ENCODE measurements around the gene KIR2DL4.
"Not testable (repeated sequence)": the region's sequence is repeated elsewhere in the genome, so short reads cannot be mapped to it uniquely, and the experiment has no call there.

KIR2DL4 gene

GRCh38 chr19:54803410-54803809 lies at the start of gene KIR2DL4:
Gene KIR2DL4, plus strand, starts transcription at chr19:54803610. Its CDS starts 42 bp downstream, at chr19:54803652.
- H3K36me3 ChIP-seq (replicated peaks; ENCODE audit: low read depth, low read length), result no peaks in the 10 kb centered on the region
- H3K9ac ChIP-seq (ENCODE audit: low read length), result no peak within 1 kb of the TSS
- no peaks in the 10 kb centered on the region for H3K4me1 ChIP-seq (ENCODE audit: low read length)
- H3K27me3 ChIP-seq (ENCODE audit: low read depth, low read length), result peaks cover 58% of the 10 kb centered on the region
- TF ChIP-seq, protein P1, sequence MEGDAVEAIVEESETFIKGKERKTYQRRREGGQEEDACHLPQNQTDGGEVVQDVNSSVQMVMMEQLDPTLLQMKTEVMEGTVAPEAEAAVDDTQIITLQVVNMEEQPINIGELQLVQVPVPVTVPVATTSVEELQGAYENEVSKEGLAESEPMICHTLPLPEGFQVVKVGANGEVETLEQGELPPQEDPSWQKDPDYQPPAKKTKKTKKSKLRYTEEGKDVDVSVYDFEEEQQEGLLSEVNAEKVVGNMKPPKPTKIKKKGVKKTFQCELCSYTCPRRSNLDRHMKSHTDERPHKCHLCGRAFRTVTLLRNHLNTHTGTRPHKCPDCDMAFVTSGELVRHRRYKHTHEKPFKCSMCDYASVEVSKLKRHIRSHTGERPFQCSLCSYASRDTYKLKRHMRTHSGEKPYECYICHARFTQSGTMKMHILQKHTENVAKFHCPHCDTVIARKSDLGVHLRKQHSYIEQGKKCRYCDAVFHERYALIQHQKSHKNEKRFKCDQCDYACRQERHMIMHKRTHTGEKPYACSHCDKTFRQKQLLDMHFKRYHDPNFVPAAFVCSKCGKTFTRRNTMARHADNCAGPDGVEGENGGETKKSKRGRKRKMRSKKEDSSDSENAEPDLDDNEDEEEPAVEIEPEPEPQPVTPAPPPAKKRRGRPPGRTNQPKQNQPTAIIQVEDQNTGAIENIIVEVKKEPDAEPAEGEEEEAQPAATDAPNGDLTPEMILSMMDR (IDR thresholded peaks at IDR 0.05; ENCODE audit: low read depth, low read length), result no peak
- TF ChIP-seq EZH2phosphoT487 (IDR thresholded peaks at IDR 0.05; ENCODE audit: low read depth), result no peak
- H3K4me3 ChIP-seq (ENCODE audit: low read length), result no peak within 1 kb of the TSS
- H3K79me2 ChIP-seq (ENCODE audit: low read length), result no peaks in the 10 kb centered on the region
- no peaks in the 10 kb centered on the region for H4K20me1 ChIP-seq (ENCODE audit: insufficient read depth, low read length)
- no peak within 1 kb of the TSS for H2AFZ ChIP-seq (ENCODE audit: low read depth, low read length)
- no peak within 1 kb of the TSS for H3K4me2 ChIP-seq (ENCODE audit: low read length)
- H3K9me3 ChIP-seq (ENCODE audit: insufficient read depth, low read length), result no peaks in the 10 kb centered on the region
- no peak within 1 kb of the TSS for H3K27ac ChIP-seq (ENCODE audit: low read length)

DNA sequence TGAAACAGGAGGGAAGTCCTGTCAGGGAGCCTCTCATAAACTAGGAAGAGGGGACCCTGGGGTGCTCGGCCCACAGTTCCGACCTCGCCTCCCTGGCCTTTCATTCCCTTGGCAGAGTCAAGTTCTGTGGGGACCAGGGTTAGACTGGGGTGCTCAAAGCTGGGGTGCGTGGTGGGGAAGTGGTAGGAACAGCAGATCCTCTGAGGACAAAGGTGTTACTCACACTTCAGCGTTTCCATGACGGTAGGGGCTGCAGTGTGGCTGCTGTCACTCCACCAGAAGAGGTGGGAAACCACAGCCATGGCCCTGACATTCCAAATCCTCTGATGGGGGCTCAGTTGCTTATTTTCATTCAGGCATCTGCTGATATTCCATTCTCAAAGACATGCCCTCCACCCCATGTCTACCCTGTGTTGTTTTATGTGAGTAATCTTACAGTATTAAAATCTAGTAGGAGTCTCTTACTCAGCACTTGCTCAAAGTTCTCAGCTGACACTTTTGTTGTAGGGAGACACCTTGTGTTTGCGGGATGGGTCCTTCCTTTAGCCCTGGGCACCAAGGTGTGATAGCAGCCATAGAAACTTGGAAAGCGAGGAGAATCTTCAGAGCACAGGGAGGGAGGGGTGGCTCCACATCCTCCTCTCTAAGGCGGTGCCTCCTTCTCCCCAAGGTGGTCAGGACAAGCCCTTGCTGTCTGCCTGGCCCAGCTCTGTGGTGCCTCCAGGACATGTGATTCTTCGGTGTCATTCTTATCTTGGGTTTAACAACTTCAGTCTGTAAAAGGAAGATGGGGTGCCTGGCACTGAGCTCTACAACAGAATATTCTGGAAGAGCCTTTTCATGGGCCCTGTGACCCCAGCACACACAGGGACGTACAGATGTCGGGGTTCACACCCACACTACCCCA lies 47.0 kb upstream of the KIR2DL4 start:
- H4K20me1 ChIP-seq (ENCODE audit: insufficient read depth, low read length); H3K36me3 ChIP-seq (replicated peaks; ENCODE audit: low read depth, low read length); H3K9ac ChIP-seq (ENCODE audit: low read length); H3K27ac ChIP-seq (ENCODE audit: low read length); H3K4me2 ChIP-seq (ENCODE audit: low read length); H3K9me3 ChIP-seq (ENCODE audit: insufficient read depth, low read length); H3K4me3 ChIP-seq (ENCODE audit: low read length); H3K79me2 ChIP-seq (ENCODE audit: low read length); H3K4me1 ChIP-seq (ENCODE audit: low read length); H2AFZ ChIP-seq (ENCODE audit: low read depth, low read length); H3K27me3 ChIP-seq (ENCODE audit: low read depth, low read length): not testable (repeated sequence)

GRCh38 chr19:54758577-54758976 lies 44.8 kb upstream of the KIR2DL4 start:
- H3K27ac ChIP-seq (ENCODE audit: low read length); H3K4me2 ChIP-seq (ENCODE audit: low read length); H3K9ac ChIP-seq (ENCODE audit: low read length); H3K27me3 ChIP-seq (ENCODE audit: low read depth, low read length); H3K9me3 ChIP-seq (ENCODE audit: insufficient read depth, low read length); H4K20me1 ChIP-seq (ENCODE audit: insufficient read depth, low read length); H3K4me3 ChIP-seq (ENCODE audit: low read length); H3K36me3 ChIP-seq (replicated peaks; ENCODE audit: low read depth, low read length); H2AFZ ChIP-seq (ENCODE audit: low read depth, low read length); H3K4me1 ChIP-seq (ENCODE audit: low read length); H3K79me2 ChIP-seq (ENCODE audit: low read length): not testable (repeated sequence)

DNA sequence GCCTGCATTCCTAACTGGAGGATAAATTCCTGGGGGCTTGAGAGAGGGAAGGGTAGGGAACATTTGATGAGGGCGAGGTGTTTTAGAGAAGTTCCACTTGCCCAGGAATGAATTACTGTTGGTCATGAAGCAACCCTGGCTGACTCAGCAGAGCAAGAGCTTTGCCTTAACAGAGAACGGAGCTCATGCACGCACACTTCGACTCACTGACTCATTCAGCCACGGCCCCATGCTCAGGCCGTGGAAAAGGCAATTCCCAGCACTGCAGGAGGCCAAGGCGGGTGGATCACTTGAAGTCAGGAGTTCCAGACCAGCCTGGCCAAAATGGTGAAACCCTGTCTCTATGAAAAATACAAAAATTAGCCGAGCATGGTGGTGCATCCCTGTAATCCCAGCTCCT lies 39.2 kb upstream of the KIR2DL4 start:
- not testable (repeated sequence) for H3K27me3 ChIP-seq (ENCODE audit: low read depth, low read length); H3K9ac ChIP-seq (ENCODE audit: low read length); H3K4me2 ChIP-seq (ENCODE audit: low read length); H3K36me3 ChIP-seq (replicated peaks; ENCODE audit: low read depth, low read length); H3K9me3 ChIP-seq (ENCODE audit: insufficient read depth, low read length); H3K27ac ChIP-seq (ENCODE audit: low read length); H3K79me2 ChIP-seq (ENCODE audit: low read length); H3K4me1 ChIP-seq (ENCODE audit: low read length); H4K20me1 ChIP-seq (ENCODE audit: insufficient read depth, low read length); H3K4me3 ChIP-seq (ENCODE audit: low read length); H2AFZ ChIP-seq (ENCODE audit: low read depth, low read length)

DNA sequence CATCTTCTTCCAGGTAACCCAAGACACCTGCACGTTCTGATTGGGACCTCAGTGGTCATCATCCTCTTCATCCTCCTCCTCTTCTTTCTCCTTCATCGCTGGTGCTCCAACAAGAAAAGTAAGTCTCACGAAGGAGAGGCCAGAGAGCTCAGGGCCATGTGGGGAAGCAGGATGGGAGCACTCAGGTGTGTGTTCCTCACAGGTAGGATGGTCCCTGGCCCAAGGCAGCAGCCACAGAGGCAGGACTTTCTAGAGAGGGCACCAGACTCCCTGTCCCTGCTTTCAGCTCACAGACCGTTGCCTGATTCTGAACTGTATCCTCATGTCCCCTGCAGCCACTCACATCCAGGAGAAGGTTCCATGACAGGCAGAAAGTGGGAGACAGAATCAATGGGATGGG lies 36.9 kb upstream of the KIR2DL4 start:
- not testable (repeated sequence) for H3K4me2 ChIP-seq (ENCODE audit: low read length); H3K9me3 ChIP-seq (ENCODE audit: insufficient read depth, low read length); H3K79me2 ChIP-seq (ENCODE audit: low read length); H3K4me1 ChIP-seq (ENCODE audit: low read length); H3K4me3 ChIP-seq (ENCODE audit: low read length); H4K20me1 ChIP-seq (ENCODE audit: insufficient read depth, low read length); H3K36me3 ChIP-seq (replicated peaks; ENCODE audit: low read depth, low read length); H2AFZ ChIP-seq (ENCODE audit: low read depth, low read length); H3K27me3 ChIP-seq (ENCODE audit: low read depth, low read length); H3K9ac ChIP-seq (ENCODE audit: low read length); H3K27ac ChIP-seq (ENCODE audit: low read length)

- H3K4me2 ChIP-seq (ENCODE audit: low read length); H3K9ac ChIP-seq (ENCODE audit: low read length); H3K9me3 ChIP-seq (ENCODE audit: insufficient read depth, low read length); H3K4me1 ChIP-seq (ENCODE audit: low read length); H2AFZ ChIP-seq (ENCODE audit: low read depth, low read length); H3K79me2 ChIP-seq (ENCODE audit: low read length); H3K27ac ChIP-seq (ENCODE audit: low read length); H3K4me3 ChIP-seq (ENCODE audit: low read length); H3K36me3 ChIP-seq (replicated peaks; ENCODE audit: low read depth, low read length); H4K20me1 ChIP-seq (ENCODE audit: insufficient read depth, low read length); H3K27me3 ChIP-seq (ENCODE audit: low read depth, low read length): not testable (repeated sequence)
These were observed 33.8 kb upstream of the KIR2DL4 start, which contains the start of gene KIR2DL1 for GRCh38 chr19:54769646-54770045. Gene KIR2DL1, plus strand, starts transcription at chr19:54769793. Its CDS starts 58 bp downstream, at chr19:54769851.

GRCh38 chr19:54770511-54770910 lies 32.9 kb upstream of the KIR2DL4 start:
- H3K27me3 ChIP-seq (ENCODE audit: low read depth, low read length); H4K20me1 ChIP-seq (ENCODE audit: insufficient read depth, low read length); H2AFZ ChIP-seq (ENCODE audit: low read depth, low read length); H3K36me3 ChIP-seq (replicated peaks; ENCODE audit: low read depth, low read length); H3K27ac ChIP-seq (ENCODE audit: low read length); H3K79me2 ChIP-seq (ENCODE audit: low read length); H3K9me3 ChIP-seq (ENCODE audit: insufficient read depth, low read length); H3K9ac ChIP-seq (ENCODE audit: low read length); H3K4me3 ChIP-seq (ENCODE audit: low read length); H3K4me2 ChIP-seq (ENCODE audit: low read length); H3K4me1 ChIP-seq (ENCODE audit: low read length): not testable (repeated sequence)

DNA sequence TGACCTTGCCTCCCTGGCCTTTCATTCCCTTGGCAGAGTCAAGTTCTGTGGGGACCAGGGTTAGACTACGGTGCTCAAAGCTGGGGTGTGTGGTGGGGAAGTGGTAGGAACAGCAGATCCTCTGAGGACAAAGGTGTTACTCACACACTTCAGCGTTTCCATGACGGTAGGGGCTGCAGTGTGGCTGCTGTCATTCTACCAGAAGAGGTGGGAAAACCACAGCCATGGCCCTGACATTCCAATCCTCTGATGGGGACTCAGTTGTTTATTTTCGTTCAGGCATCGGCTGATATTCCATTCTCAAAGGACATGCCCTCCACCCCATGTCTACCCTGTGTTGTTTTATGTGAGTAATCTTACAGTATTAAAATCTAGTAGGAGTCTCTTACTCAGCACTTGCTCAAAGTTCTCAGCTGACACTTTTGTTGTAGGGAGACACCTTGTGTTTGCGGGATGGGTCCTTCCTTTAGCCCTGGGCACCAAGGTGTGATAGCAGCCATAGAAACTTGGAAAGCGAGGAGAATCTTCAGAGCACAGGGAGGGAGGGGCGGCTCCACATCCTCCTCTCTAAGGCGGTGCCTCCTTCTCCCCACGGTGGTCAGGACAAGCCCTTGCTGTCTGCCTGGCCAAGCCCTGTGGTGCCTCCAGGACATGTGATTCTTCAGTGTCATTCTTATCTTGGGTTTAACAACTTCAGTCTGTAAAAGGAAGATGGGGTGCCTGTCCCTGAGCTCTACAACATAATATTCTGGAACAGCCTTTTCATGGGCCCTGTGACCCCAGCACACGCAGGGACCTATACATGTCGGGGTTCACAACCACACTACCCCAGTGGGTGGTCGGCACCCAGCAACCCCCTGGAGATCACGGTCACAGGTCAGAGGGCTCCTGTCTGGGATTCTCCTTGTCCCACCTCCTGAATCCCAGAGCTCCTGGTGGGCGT lies 32.1 kb upstream of the KIR2DL4 start:
- not testable (repeated sequence) for H3K9ac ChIP-seq (ENCODE audit: low read length); H3K36me3 ChIP-seq (replicated peaks; ENCODE audit: low read depth, low read length); H3K79me2 ChIP-seq (ENCODE audit: low read length); H3K27ac ChIP-seq (ENCODE audit: low read length); H3K4me1 ChIP-seq (ENCODE audit: low read length); H2AFZ ChIP-seq (ENCODE audit: low read depth, low read length); H4K20me1 ChIP-seq (ENCODE audit: insufficient read depth, low read length); H3K4me3 ChIP-seq (ENCODE audit: low read length); H3K4me2 ChIP-seq (ENCODE audit: low read length); H3K27me3 ChIP-seq (ENCODE audit: low read depth, low read length); H3K9me3 ChIP-seq (ENCODE audit: insufficient read depth, low read length)

Measured in OCI-LY3 (cell line).